HG02970 (cell line): ENCODE results near the gene CABLES1.
A peak's percentile ranks its signal among the peaks of the same experiment; 100 is the strongest.

Source experiments
- ATAC-seq: cut with Tn5 transposase; IDR thresholded peaks from one replicate; pipeline ENCODE4 v1.9.1; 2021; ENCODE audit warnings: mild to moderate bottlenecking, moderate library complexity, moderate number of reproducible peaks; ENCODE audit not compliant: unreplicated experiment, low FRiP score

The CABLES1 gene

GRCh38 chr18:23211146-23211545, 75.9 kb downstream of the CABLES1 start:
- ATAC-seq = no peak

- ATAC-seq = no peak
Measured at GRCh38 chr18:23212161-23212560, 76.9 kb downstream of the CABLES1 start.

GRCh38 chr18:23213200-23213599, 77.9 kb downstream of the CABLES1 start:
- no peak for ATAC-seq

DNA sequence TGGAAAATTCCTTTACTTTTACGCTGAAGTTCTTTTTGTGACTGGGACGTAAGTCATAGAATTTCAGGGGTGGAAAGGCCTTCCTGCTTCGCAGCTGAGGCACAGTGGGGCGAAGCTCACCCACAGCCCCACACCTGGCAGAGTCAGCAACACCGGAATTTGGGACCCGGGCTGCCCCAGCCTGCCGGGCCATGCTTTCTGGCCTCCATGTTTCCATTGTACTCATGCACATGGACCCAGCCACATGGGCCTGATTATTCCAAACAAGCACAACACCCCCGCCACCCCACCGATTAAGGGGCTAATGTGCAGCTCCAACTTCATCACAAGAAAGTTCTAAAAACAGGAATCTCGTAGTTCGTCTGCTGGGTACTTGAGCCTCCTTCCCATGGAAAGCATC, 82.5 kb downstream of the CABLES1 start:
- ATAC-seq = no peak

GRCh38 chr18:23220355-23220754, 85.1 kb downstream of the CABLES1 start:
- ATAC-seq = no peak

DNA sequence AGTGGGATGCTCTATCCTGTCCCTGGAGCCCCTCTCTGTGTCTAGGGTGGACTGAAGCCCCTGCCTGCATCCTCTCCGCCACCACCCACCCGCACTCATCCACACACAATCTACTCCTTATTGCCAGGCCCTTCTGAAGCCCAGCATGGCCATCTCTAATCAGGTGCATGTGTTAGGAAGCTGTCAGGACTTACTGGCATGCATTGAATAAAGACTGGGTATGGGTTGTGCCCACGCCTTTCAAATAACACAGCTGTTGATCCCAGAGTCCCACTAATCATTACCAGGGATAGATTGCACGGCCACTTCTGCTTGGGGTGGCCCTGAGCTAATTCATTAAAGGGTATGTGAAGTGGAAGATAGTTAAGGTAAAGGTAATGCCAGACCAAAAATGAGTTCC, 88.4 kb downstream of the CABLES1 start:
- ATAC-seq = no peak

- no peak for ATAC-seq
Measured at GRCh38 chr18:23225503-23225902, 90.2 kb downstream of the CABLES1 start.

GRCh38 chr18:23226391-23226790, 91.1 kb downstream of the CABLES1 start:
- no peak for ATAC-seq

DNA sequence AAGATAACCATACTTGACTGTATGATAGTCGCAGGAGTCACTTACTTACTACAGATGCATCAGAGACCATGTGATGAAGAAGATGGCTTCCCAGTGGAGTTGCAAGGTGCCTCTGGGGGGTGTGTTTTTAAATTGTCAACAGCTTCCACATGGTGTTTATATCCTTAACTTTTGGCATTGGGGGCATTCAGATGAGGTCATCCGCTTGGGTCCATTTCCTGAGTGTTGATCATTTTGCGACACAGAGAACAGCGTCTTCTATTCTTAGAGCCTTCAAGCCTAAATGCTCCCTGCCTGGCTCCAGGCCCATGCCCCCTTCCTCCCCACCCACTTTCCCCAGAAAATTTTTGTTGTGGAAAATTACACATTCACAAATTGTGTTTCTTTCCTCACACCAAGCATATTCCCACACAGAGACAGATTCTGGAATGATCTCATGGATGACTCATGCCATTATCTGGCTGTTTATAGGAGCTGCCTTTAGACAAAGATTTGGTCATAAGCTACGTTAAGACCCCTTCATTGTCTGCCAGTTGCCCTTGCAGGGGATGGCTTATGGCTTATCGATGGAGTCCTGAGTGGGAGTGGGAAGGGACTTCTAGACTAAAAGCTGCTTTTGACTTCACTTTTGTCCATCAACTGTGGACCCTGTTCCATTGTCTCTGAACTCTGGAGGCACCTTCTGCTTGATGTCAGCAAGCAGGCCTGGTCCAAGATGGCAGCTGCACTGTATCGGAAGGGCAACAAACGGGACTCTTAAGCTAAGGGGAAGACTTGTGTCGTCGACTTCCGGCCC, 91.8 kb downstream of the CABLES1 start:
- ATAC-seq = no peak

- ATAC-seq = no peak
Measured at GRCh38 chr18:23227726-23228070, 92.4 kb downstream of the CABLES1 start.

GRCh38 chr18:23228102-23229061, 93.1 kb downstream of the CABLES1 start:
- ATAC-seq = peak; percentile 28

- no peak for ATAC-seq
Measured at GRCh38 chr18:23229472-23229871, 94.2 kb downstream of the CABLES1 start.

DNA sequence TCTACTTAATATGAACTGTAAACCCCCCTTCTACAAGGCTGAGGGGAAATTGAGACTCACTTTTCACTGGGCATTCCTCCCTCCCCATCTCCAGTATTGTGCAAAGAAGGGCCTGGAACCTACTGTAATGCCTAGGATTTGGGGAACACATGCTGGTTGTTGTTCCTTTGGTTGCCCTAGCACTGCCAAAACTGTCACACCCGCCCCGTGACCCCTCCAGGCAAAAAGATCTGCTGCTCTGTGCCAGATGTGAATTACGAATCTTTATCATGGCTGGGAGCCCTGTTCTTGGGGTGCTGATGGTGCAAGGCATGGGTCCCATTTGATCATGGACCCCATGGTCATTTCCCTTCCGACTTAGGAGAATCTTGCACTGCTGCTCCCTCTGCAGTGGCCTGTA, 95.4 kb downstream of the CABLES1 start:
- no peak for ATAC-seq

- ATAC-seq = peak; percentile 77
Measured at GRCh38 chr18:23231340-23232021, 96.2 kb downstream of the CABLES1 start.

DNA sequence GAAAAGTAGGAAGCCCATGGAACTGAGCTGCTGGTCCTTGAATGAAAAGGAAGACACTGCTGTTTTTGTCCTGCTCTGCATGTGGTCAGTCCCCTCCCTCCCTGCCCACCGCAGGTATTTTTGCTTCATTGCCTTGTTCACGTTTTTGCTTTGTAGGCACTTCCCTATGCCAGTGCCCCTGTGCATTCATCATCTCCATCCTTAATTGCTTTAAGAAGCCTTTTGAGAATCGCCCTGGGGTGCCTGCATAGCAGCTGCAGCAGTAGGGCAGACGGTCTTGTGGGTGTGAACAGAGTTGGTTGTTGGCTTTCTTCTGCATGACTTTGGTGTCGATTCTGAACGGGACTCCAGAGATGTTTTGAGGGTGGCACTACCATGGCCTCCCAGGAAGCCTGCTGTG, 97.0 kb downstream of the CABLES1 start:
- ATAC-seq = no peak

DNA sequence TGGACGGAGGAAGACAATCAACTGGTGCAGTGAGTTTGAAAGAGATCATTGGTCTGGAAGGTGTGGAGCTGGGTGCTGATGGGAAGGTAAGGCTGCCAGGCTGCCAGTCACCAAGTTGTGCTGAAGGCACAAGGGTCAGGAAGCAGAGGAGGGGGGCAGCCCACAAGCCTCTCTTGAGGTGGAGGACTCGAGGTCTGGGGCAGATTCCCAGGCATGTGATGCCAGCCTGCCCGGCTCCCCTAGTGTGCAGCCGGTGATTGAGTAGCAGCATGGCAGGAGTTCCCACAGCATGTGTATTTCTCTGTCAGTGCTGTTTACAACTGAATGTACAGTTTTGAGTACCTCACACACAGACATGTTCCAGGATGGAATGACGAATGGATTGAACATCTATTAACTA, 99.3 kb downstream of the CABLES1 start:
- ATAC-seq = no peak

- no peak for ATAC-seq
Measured at GRCh38 chr18:23235336-23235735, 100.1 kb downstream of the CABLES1 start.

- no peak for ATAC-seq
Measured at GRCh38 chr18:23235860-23236259, 100.6 kb downstream of the CABLES1 start.

GRCh38 chr18:23236876-23237468, 101.7 kb downstream of the CABLES1 start:
- ATAC-seq = no peak

DNA sequence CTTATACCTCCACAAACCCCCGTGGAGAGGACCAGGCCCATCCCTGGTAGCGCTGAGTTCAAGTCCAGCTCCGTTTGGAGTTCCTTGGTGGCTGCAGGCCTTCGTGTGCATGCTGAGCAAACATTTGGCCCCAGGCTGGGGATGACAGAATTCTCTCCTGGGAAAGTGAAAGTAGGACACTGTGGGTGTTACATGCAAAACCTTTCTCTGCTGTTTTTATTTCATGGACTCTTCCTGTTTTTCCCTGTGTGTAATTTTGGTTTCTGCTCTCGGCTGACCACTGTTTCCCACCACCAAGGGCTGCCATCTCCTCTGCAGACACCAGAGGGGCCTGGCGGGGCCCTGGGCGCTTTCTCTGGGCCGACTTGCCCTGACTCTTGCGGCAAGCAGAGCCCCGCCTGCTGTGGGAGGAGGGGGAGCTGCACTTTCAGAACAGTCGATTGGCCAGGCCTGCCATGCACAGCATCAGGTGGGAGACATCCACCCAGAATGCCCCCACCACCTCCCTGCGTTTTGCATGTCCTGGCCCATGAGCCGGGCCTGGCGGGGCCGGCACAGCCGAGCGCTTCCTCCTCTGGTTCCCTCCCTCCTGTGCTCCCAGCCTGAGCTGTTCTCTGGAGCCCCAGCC, 102.4 kb downstream of the CABLES1 start:
- ATAC-seq = peak; percentile 45
